ELF-1 (cell line): ENCODE measurements around the gene L3MBTL1.

Source experiments
- DNase-seq: peaks from one replicate; pipeline ENCODE4 v3.0.0-alpha.2; 2016; ENCODE audit warnings: low read depth, low spot score

The L3MBTL1 gene

GRCh38 chr20:43535370-43536004 is 28.0 kb downstream of the L3MBTL1 start:
- no peak for DNase-seq

GRCh38 chr20:43536041-43536816 is 28.7 kb downstream of the L3MBTL1 start:
- DNase-seq: no peak

DNA sequence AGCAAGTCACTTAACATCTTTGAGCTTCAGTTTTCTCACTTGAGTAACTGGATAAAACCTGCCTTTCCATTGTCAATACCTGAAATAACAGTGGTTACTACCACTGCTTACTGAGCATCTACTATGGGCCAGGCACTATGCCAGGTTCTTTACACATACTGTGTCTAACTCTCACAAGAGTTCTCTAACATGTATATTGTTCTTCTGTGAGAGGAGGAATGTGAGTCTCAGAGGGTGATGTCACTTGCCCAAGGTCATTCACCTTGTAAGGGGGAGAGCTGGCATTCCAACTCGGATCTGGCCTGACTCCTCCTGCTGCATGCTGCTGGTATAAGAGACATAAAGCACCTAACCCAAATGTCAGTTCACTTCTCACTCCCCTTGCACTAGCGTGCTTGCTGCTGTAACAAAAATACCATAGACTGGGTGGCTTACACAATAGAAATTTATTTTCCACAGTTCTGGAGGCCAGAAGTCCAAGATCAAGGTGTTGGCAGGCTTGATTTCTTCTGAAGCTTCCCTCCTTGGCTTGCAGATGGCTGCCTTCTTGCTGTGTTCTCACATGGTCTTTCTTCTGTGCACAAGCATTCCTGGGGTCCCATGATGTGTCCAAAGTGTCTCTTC is 29.4 kb downstream of the L3MBTL1 start:
- peak; percentile 44 for DNase-seq

- peak; percentile 51 for DNase-seq
Measured at GRCh38 chr20:43537921-43538877, 30.7 kb downstream of the L3MBTL1 start.

GRCh38 chr20:43538878-43539700 is 31.6 kb downstream of the L3MBTL1 start:
- no peak for DNase-seq

DNA sequence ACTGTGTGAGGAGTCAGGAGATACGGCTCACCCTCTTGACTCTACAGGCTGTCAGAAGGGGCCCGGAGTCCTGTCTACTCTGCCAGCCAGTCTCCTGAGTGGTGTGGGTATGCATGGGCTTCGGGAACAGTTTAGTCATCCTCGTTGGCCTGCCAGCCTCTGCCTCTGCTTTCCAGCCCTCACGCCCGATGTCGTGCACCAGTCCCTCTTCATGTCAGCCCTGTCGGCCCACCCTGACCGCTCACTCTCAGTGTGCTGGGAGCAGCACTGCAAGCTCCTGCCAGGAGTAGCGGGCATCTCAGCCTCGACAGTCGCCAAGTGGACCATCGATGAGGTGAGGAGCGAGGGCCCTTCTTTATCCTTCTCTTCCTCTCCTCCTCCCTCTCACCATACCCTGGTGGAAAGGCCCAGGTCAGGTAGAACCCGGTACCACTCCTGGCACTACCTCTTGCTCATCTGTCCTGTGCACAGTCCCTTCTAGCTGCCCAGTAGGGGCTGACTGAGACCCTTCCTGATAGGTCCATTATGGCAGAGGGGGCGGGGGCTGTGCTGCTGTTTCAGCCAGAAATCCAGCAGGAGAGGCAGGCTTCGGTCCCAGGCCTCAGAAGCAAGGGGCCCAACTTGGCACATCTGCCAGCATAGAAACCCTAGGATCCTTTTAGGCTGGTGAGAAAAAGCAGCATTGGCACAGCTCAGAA is 32.6 kb downstream of the L3MBTL1 start:
- DNase-seq: no peak

GRCh38 chr20:43540673-43541060 is 33.2 kb downstream of the L3MBTL1 start:
- no peak for DNase-seq

- DNase-seq: no peak
Measured at GRCh38 chr20:43541214-43541613, 33.7 kb downstream of the L3MBTL1 start.

- no peak for DNase-seq
Measured at GRCh38 chr20:43542161-43542560, 34.7 kb downstream of the L3MBTL1 start.

- no peak for DNase-seq
Measured at GRCh38 chr20:43542674-43543073, 35.2 kb downstream of the L3MBTL1 start.

- no peak for DNase-seq
Measured at GRCh38 chr20:43543138-43543537, 35.6 kb downstream of the L3MBTL1 start.

DNA sequence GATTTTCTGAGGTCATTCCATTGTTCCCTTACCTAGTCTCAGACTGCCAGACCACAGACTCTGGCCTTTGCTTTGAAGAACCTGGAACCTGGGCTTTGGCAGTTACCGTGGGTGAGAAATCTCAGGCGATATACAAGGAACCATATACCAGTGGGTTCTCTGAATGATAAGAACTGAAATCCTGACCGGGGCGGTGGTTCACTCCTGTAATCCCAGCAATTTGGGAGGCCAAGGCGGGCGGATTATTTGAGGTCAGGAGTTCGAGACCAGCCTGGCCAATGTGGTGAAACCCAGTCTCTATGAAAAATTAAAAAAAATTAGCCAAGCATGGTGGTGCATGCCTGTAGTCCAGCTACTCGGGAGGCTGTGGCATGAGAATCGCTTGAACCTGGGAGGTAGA is 37.0 kb downstream of the L3MBTL1 start:
- DNase-seq: no peak

DNA sequence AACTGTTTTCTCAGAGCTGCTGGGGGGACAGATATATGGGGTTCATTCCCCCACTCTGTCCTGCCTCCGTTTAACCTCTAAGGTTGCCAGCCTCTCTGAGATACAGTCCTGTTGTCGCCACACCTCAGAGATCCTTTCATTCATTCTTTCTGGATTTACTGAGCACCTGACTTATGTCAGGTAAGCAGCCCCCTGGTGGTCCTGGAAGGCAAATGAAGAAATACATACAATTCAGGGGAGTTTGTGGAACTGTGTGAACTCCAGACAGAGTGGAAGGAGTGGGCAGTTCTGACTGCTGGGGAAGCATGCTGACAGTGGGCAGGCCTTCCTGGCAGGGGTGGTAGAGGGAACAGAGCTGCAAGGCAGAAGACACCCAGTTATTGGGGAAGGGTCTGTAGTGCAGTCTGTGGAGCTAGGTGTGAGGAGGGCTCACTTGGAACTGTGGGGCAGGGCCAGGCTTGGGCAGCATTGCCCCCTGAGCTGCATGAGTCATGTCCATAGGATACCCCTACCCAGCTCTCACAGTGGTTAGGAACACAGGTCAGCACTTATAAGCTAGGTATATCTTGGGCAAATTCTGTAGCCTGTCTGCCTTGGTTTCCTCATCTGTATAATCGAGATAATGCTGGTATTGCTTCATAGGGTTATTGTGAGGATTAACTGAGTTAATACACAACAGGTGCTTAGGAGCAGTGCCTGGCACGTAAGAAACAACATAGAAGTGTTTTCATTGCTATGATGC is 38.5 kb downstream of the L3MBTL1 start:
- no peak for DNase-seq

GRCh38 chr20:43548273-43548880 is 40.9 kb downstream of the L3MBTL1 start:
- no peak for DNase-seq

DNA sequence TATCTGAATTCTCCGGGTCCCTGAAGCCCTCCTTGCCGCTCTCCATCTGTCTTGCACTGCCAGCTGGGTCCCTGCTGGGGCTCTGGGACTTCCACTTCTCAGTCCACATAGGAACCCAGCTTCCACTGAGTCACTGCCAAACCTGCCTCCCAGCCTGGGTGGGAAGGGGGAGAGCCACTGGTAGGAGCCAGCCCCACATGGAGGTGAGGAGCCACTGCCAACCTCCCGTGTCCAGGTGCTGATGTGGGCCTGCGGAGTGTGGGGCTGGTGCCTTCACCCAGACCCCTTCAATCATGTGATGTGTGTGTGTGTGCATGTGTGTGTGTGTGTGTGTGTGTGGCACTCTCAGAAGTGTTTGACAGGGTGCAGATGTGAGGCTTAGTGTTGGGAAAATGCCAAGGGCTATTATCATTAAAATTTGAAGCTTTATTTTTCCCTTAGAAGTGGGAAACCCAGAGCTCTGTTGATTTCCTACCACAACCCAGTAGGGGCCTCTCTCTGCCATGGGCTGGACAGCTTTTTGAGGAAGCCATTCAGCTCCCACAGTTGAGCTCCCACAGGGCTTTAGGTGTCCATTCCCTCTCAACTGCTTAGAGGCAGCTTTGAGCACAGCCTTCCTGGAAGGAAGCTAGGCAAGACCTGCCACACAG is 42.0 kb downstream of the L3MBTL1 start:
- no peak for DNase-seq

- DNase-seq: no peak
Measured at GRCh38 chr20:43550456-43550855, 43.0 kb downstream of the L3MBTL1 start.

- DNase-seq: no peak
Measured at GRCh38 chr20:43554369-43554768, 46.9 kb downstream of the L3MBTL1 start.

DNA sequence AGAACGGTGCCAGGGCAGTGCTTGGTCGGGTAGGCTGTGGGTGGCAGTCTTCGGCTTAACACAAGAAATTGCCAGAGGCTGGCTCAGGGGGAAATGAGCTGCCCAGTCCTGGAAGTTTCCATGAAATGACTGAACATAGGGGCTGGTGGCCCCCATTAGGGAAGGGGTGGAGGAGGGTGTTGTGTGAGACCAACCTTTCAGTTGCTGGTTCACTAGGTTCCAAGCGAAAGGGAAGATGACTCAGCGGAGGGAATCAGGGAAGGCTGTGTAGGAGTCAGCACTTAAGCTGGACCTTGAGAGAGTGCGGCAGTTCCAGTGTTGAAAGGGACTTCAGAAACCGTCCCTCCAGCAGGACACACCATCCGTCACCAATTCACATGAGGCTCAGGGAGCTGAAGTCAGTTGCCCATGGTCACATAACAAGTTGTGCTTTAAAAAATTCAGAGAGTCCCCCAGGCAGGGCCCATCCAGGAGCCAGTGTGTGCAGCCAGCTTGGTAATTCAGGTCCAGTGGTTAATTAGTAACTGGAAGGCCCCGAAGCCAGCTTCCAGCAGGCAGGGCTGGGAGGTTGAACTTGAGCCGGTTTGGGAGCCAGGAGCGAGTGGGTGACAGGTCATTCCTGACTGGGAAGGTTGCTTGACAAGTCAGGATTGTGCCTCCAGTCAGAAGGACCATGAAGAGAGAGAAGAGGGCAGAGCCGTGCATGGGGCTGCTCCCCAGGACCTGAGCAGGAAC is 51.1 kb downstream of the L3MBTL1 start, which contains the start of gene SGK2:
SGK2 (plus strand) TSS at position 616 of the 735 bp plus-strand sequence. CDS start 7,469 bp downstream, outside the sequence.
- peak; percentile 27 for DNase-seq
